ENCODE measurements around the gene EMID1. TPM values are rescaled to one million over a fixed set of nuclear protein-coding genes. Genes with fewer than 3 reads are reported as not detected.

EMID1 gene
- total RNA-seq, 2 experiments from 2014 or later = not detected

DNA sequence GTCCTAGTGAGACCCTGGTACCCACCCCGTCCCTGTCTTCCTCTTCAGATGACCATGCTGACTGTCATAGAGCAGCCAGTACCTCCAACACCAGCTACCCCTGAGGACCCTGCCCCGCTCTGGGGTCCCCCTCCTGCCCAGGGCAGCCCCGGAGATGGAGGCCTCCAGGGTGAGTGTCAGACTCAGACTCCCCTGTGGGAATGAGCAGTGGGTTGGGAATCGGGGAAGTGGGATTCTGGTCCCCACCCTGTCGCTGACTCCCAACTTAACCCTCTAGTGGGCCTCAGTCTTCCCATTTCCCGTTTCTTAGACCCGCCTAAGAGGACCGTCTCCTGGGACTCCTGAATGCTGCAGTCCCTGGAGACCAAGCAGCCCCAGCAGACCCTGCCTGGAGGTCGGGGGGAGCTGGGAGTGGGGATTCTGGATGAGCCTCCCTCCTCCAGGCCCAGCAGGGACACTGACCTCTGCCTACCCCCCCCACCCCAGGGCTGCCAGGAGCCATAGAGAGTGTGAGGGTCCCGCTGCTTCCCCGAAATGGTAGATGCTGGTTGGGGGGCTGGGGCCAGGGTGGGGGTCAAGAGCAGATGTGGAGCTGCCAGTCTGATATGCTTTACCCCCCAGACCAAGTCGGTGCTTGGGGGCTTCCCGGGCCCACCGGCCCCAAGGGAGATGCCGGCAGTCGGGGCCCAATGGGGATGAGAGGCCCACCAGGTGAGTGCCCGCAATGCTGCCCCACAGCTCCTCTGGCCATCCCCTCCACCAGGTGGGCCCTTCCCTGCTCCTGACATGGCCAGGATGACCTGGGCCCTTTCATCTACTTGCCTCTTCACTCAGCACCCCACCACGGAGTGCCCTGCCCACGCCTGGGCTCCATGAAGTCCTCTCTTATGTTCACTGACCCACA is 25.5 kb downstream of the EMID1 start:
- Histone ChIP-seq H3K9me2 (ENCODE audit: insufficient read depth, low read length) (no peaks in the 10 kb centered on the region), H3K36me3 (ENCODE audit: insufficient read depth, low read length) (no peaks in the 10 kb centered on the region), H3K4me2 (ENCODE audit: low read length) (no peak overlapping the region), H3K27ac (ENCODE audit: low read depth, low read length, poor library complexity, severe bottlenecking) (no peak overlapping the region), H3K4me3 (ENCODE audit: low read depth, low read length, poor library complexity, severe bottlenecking) (no peak overlapping the region), H3K79me2 (ENCODE audit: insufficient read depth, low read depth, low read length) (no peaks in the 10 kb centered on the region), H2AFZ (ENCODE audit: low read length) (no peak overlapping the region), H3K9me3 (ENCODE audit: low read length) (no peaks in the 10 kb centered on the region), H3K4me1 (ENCODE audit: insufficient read depth, low read length, poor library complexity, severe bottlenecking) (no peaks in the 10 kb centered on the region), H4K20me1 (ENCODE audit: insufficient read depth, low read length) (no peaks in the 10 kb centered on the region)
- CTCF ChIA-PET (ENCODE audit: unreplicated experiment) = no interaction called here
- TF ChIP-seq EZH2phosphoT487 (IDR thresholded peaks at IDR 0.05; ENCODE audit: borderline replicate concordance, low read depth, low read length) (no peak), CTCF (conservative IDR thresholded peaks at IDR 0.05; ENCODE audit: low read length) (no peak)
- intact Hi-C loops (cut with micrococcal nuclease; ENCODE audit: unreplicated experiment) = no loop called here
- no peak for DNase-seq (ENCODE audit: low spot score)
- POLR2A ChIA-PET = no interaction called here
- BruUV-seq (replicated peaks) = no TSS peak

DNA sequence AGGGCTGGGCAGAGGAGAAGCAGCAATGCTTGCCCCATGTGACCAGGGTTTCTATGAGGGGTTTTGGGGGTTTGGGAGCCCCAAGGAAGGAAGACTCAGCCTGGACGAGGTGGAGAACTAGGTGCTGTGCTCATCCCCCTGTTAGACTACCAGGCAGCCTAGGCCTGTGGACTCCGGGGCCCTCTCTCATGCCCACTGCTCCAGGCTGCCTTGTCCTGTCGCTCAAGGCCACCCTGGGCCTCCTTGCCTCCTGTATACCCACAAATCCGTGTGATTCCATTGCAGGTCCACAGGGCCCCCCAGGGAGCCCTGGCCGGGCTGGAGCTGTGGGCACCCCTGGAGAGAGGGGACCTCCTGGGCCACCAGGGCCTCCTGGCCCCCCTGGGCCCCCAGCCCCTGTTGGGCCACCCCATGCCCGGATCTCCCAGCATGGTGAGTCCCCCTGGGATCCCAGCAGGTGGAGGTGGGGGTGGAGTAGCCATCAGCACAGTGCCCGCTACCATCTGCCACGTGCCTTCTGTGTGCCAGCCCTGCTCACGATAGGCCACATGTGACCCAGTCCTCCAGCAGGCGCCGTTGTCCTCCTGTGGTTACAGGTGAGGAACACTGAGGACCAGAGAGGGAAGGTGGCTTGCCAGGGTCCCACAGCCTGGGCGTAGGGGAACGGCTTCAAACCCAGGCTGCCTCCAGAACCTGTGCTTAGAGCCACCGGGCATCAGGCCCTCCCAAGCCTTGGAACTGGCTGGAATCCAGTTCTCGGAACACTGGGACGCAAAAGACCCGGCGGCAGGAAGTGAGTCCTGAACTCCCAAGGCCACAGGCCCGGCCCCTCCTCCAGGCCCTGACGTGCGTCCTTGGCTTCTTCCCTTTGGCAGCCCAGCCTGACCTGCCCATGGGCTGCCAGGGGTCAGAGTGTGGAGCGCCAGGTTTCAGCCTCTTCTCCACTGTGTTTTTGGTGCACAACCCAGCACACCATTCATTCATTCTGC is 26.6 kb downstream of the EMID1 start:
- no peak overlapping the region for H3K4me3 ChIP-seq (ENCODE audit: low read depth, low read length, poor library complexity, severe bottlenecking)
- intact Hi-C loops (cut with micrococcal nuclease; ENCODE audit: unreplicated experiment) = no loop called here
- ChIA-PET CTCF (ENCODE audit: unreplicated experiment) (no interaction called here), POLR2A (no interaction called here)
- no peak overlapping the region for H3K27ac ChIP-seq (ENCODE audit: low read depth, low read length, poor library complexity, severe bottlenecking)
- no peak overlapping the region for H3K4me2 ChIP-seq (ENCODE audit: low read length)
- no peaks in the 10 kb centered on the region for H3K4me1 ChIP-seq (ENCODE audit: insufficient read depth, low read length, poor library complexity, severe bottlenecking)
- H3K79me2 ChIP-seq (ENCODE audit: insufficient read depth, low read depth, low read length) = no peaks in the 10 kb centered on the region
- H3K9me3 ChIP-seq (ENCODE audit: low read length) = no peaks in the 10 kb centered on the region
- TF ChIP-seq CTCF (conservative IDR thresholded peaks at IDR 0.05; ENCODE audit: low read length) = no peak
- TF ChIP-seq EZH2phosphoT487 (IDR thresholded peaks at IDR 0.05; ENCODE audit: borderline replicate concordance, low read depth, low read length) = no peak
- no peak overlapping the region for H2AFZ ChIP-seq (ENCODE audit: low read length)
- H4K20me1 ChIP-seq (ENCODE audit: insufficient read depth, low read length) = no peaks in the 10 kb centered on the region
- H3K9me2 ChIP-seq (ENCODE audit: insufficient read depth, low read length) = no peaks in the 10 kb centered on the region
- H3K36me3 ChIP-seq (ENCODE audit: insufficient read depth, low read length) = no peaks in the 10 kb centered on the region
- BruUV-seq (replicated peaks) = no TSS peak
- DNase-seq (ENCODE audit: low spot score) = no peak
